ENCODE data around the gene SFI1. TPM values are rescaled to one million over a fixed set of nuclear protein-coding genes. Genes with fewer than 3 reads are reported as not detected.

Gene SFI1
- total and polyA plus RNA-seq, 4 donors, result 3.1 to 16.2 (median 7.4) TPM

DNA sequence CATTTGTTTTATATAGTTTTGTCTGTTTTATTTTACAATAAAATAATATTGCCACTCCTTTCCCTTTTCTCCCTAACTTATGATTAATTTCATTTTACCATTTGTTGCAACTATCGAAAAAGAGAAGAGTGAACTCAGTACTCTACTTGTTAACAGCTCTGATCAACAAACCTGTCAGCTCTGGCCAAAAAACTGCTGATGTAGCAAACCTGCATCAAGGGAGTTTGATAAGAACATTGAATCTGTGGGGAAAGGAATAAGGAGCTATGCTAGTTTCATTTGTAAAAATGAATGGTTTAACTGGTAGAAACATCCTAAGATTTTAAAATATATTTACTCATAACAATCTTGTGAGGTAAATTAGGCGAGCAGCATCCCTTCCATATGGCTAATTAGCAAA, 49.6 kb upstream of the SFI1 start:
- Histone ChIP-seq H3K9me3 (ENCODE audit: control insufficient read depth in 4 of 4, low read length in 3 of 4) (no peaks in the 10 kb centered on the region), H3K27ac (ENCODE audit: low read depth in 1 of 2, low read length in 2 of 2) (no peak overlapping the region), H3K9ac (ENCODE audit: low read depth in 1 of 2, low read length in 2 of 2) (no peak overlapping the region), H3K4me3 (ENCODE audit: low read depth in 1 of 3, low read length in 3 of 3) (no peak overlapping the region), H3K27me3 (ENCODE audit: control insufficient read depth in 4 of 4, insufficient read depth in 4 of 4, low read length in 3 of 4) (no peaks in the 10 kb centered on the region), H3K4me1 (ENCODE audit: control insufficient read depth in 4 of 4, insufficient read depth in 4 of 4, low read length in 3 of 4) (peaks cover 0 to 7% (median 5%) of the 10 kb centered on the region in 4 donors), H3K36me3 (ENCODE audit: control insufficient read depth in 4 of 4, insufficient read depth in 3 of 4, low read depth in 1 of 4, low read length in 3 of 4) (peaks cover 3 to 33% (median 20%) of the 10 kb centered on the region in 4 donors)
- WGBS, result 72% methylated on average over 2 of the region's 2 CpGs
- no peak for TF ChIP-seq JUND (IDR thresholded peaks at IDR 0.05)
- TF ChIP-seq, protein P1, sequence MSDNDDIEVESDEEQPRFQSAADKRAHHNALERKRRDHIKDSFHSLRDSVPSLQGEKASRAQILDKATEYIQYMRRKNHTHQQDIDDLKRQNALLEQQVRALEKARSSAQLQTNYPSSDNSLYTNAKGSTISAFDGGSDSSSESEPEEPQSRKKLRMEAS (IDR thresholded peaks at IDR 0.05), result no peak
- no peak for TF ChIP-seq TAF1 (conservative IDR thresholded peaks at IDR 0.05)
- TF ChIP-seq NR2F2 (IDR thresholded peaks at IDR 0.05), result no peak
- TF ChIP-seq, protein P2, sequence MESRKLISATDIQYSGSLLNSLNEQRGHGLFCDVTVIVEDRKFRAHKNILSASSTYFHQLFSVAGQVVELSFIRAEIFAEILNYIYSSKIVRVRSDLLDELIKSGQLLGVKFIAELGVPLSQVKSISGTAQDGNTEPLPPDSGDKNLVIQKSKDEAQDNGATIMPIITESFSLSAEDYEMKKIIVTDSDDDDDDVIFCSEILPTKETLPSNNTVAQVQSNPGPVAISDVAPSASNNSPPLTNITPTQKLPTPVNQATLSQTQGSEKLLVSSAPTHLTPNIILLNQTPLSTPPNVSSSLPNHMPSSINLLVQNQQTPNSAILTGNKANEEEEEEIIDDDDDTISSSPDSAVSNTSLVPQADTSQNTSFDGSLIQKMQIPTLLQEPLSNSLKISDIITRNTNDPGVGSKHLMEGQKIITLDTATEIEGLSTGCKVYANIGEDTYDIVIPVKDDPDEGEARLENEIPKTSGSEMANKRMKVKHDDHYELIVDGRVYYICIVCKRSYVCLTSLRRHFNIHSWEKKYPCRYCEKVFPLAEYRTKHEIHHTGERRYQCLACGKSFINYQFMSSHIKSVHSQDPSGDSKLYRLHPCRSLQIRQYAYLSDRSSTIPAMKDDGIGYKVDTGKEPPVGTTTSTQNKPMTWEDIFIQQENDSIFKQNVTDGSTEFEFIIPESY (IDR thresholded peaks at IDR 0.05), result no peak
- TF ChIP-seq RXRA (IDR thresholded peaks at IDR 0.05), result no peak
- no peak for TF ChIP-seq FOXA1 (IDR thresholded peaks at IDR 0.05)
- TF ChIP-seq YY1 (IDR thresholded peaks at IDR 0.05), result no peak
- TF ChIP-seq, protein P3, sequence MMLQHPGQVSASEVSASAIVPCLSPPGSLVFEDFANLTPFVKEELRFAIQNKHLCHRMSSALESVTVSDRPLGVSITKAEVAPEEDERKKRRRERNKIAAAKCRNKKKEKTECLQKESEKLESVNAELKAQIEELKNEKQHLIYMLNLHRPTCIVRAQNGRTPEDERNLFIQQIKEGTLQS (IDR thresholded peaks at IDR 0.05), result no peak
- TF ChIP-seq, protein P4, sequence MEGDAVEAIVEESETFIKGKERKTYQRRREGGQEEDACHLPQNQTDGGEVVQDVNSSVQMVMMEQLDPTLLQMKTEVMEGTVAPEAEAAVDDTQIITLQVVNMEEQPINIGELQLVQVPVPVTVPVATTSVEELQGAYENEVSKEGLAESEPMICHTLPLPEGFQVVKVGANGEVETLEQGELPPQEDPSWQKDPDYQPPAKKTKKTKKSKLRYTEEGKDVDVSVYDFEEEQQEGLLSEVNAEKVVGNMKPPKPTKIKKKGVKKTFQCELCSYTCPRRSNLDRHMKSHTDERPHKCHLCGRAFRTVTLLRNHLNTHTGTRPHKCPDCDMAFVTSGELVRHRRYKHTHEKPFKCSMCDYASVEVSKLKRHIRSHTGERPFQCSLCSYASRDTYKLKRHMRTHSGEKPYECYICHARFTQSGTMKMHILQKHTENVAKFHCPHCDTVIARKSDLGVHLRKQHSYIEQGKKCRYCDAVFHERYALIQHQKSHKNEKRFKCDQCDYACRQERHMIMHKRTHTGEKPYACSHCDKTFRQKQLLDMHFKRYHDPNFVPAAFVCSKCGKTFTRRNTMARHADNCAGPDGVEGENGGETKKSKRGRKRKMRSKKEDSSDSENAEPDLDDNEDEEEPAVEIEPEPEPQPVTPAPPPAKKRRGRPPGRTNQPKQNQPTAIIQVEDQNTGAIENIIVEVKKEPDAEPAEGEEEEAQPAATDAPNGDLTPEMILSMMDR (IDR thresholded peaks at IDR 0.05; ENCODE audit: low read depth, low read length, missing input control), result no peak
- no peak for TF ChIP-seq HNF4A (conservative IDR thresholded peaks at IDR 0.05)
- TF ChIP-seq GABPA (IDR thresholded peaks at IDR 0.05 in 1 of 2, conservative IDR thresholded peaks at IDR 0.05 in 1 of 2), result no peak
- no peak for DNase-seq (ENCODE audit: low spot score)

DNA sequence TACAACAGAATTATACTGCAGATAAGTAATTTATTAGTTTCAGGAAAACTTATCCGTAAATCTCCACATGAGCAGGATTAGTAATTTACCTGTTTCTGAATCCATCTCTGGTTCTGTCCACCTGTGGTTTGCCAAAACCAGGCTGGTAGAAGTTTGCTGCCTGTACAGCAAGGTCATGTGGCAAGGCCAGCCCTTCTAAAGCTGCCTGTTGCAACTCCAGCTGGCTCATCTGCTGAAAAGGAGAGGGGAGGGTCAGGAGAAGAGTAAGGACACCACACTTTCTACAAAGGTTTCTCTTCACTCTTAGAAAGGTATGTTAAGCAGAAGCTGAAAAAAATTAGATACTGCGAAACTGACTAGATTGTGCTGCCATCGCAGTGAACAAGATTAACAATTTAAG, 49.0 kb upstream of the SFI1 start:
- 96% methylated on average over 3 of the region's 3 CpGs for WGBS
- H3K9ac ChIP-seq (ENCODE audit: low read depth in 1 of 2, low read length in 2 of 2), result no peak overlapping the region
- TF ChIP-seq RAD21 (IDR thresholded peaks at IDR 0.05), result no peak
- no peak for TF ChIP-seq YY1 (IDR thresholded peaks at IDR 0.05)
- TF ChIP-seq HNF4G (IDR thresholded peaks at IDR 0.05), result no peak
- TF ChIP-seq, protein P1 (IDR thresholded peaks at IDR 0.05), result no peak
- TF ChIP-seq FOXA1 (IDR thresholded peaks at IDR 0.05), result no peak
- TF ChIP-seq GABPA (IDR thresholded peaks at IDR 0.05 in 1 of 2, conservative IDR thresholded peaks at IDR 0.05 in 1 of 2), result no peak
- TF ChIP-seq, protein P4 (IDR thresholded peaks at IDR 0.05; ENCODE audit: low read depth, low read length, missing input control), result no peak
- no peak for TF ChIP-seq SP1 (IDR thresholded peaks at IDR 0.05)
- no peak for TF ChIP-seq RXRA (IDR thresholded peaks at IDR 0.05)
- TF ChIP-seq EGR1 (IDR thresholded peaks at IDR 0.05; ENCODE audit: low read depth in 2 of 2), result no peak
- no peaks in the 10 kb centered on the region for H3K27me3 ChIP-seq (ENCODE audit: control insufficient read depth in 4 of 4, insufficient read depth in 4 of 4, low read length in 3 of 4)
- H3K27ac ChIP-seq (ENCODE audit: low read depth in 1 of 2, low read length in 2 of 2), result no peak overlapping the region
- no peak overlapping the region for H3K4me3 ChIP-seq (ENCODE audit: low read depth in 1 of 3, low read length in 3 of 3)
- H3K9me3 ChIP-seq (ENCODE audit: control insufficient read depth in 4 of 4, low read length in 3 of 4), result no peaks in the 10 kb centered on the region
- H3K4me1 ChIP-seq (ENCODE audit: control insufficient read depth in 4 of 4, insufficient read depth in 4 of 4, low read length in 3 of 4), result peaks cover 0 to 7% (median 5%) of the 10 kb centered on the region in 4 donors
- peaks cover 3 to 27% (median 14%) of the 10 kb centered on the region in 4 donors for H3K36me3 ChIP-seq (ENCODE audit: control insufficient read depth in 4 of 4, insufficient read depth in 3 of 4, low read depth in 1 of 4, low read length in 3 of 4)
- no peak for DNase-seq (ENCODE audit: low spot score)

All from liver (tissue), 9 donors.